GM23338 (cell line): Measurements from ENCODE around the gene TIGD7. TPM values are rescaled to one million over a fixed set of nuclear protein-coding genes. Genes with fewer than 3 reads are reported as not detected.

ENCODE experiments used
- ATAC-seq: fragments of 200-7000 bp; cut with Tn5 transposase; 3 replicates; pipeline ENCODE4 v1.9.1; 2020
- DNase-seq: peaks from one replicate; pipeline ENCODE4 v3.0.0-alpha.2; 2015; ENCODE audit warnings: low spot score
- H2AFZ ChIP-seq: fragments of 200-600 bp; sonication (generic); 2 replicates; pipeline ENCODE4 v1.8.0; 2016; ENCODE audit warnings: antibody characterized with exemption, mild to moderate bottlenecking, moderate library complexity
- H3F3A ChIP-seq: fragments of 200-600 bp; sonication (generic); replicated peaks from 2 replicates; pipeline ENCODE4 v1.8.0; 2017; ENCODE audit warnings: antibody characterized with exemption, mixed run types, low read depth
- H3K27ac ChIP-seq: fragments of 200-600 bp; sonication (generic); 2 replicates; pipeline ENCODE4 v1.6.1; 2016; ENCODE audit warnings: low read depth
- H3K27me3 ChIP-seq: fragments of 200-600 bp; sonication (generic); 2 replicates; pipeline ENCODE4 v1.8.0; 2016; ENCODE audit warnings: mild to moderate bottlenecking, mixed run types, moderate library complexity; ENCODE audit not compliant: insufficient read depth
- H3K36me3 ChIP-seq: fragments of 200-600 bp; sonication (generic); 2 replicates; pipeline ENCODE4 v1.8.0; 2016; ENCODE audit warnings: mild to moderate bottlenecking; ENCODE audit not compliant: insufficient read depth
- H3K4me1 ChIP-seq: fragments of 200-600 bp; sonication (generic); 2 replicates; pipeline ENCODE4 v1.8.0; 2016; ENCODE audit warnings: mild to moderate bottlenecking, moderate library complexity; ENCODE audit not compliant: insufficient read depth
- H3K4me2 ChIP-seq: fragments of 200-600 bp; sonication (generic); 2 replicates; pipeline ENCODE4 v1.7.1; 2017; ENCODE audit warnings: mixed run types
- H3K4me3 ChIP-seq: fragments of 200-600 bp; sonication (generic); 2 replicates; pipeline ENCODE4 v1.6.1; 2016; ENCODE audit warnings: mixed run types
- H3K79me2 ChIP-seq: fragments of 200-600 bp; sonication (generic); replicated peaks from 2 replicates; pipeline ENCODE4 v1.8.0; 2017; ENCODE audit warnings: mild to moderate bottlenecking; ENCODE audit not compliant: insufficient read depth
- H3K9me2 ChIP-seq: fragments of 200-600 bp; sonication (generic); 2 replicates; pipeline ENCODE4 v1.8.0; 2017; ENCODE audit not compliant: insufficient read depth
- H4K20me1 ChIP-seq: fragments of 200-600 bp; sonication (generic); replicated peaks from 2 replicates; pipeline ENCODE4 v1.8.0; 2017; ENCODE audit warnings: mild to moderate bottlenecking; ENCODE audit not compliant: insufficient read depth
- H3K27ac Mint-ChIP-seq: 2 replicates; pipeline ENCODE4 v1.8.0; 2020; ENCODE audit warnings: inconsistent platforms, mild to moderate bottlenecking, moderate library complexity, mixed read lengths
- H3K27me3 Mint-ChIP-seq: 3 replicates; pipeline ENCODE4 v1.8.0; 2022; ENCODE audit warnings: low read depth, mild to moderate bottlenecking, moderate library complexity, mixed read lengths, inconsistent platforms; ENCODE audit not compliant: insufficient read depth, poor library complexity
- H3K36me3 Mint-ChIP-seq: 3 replicates; pipeline ENCODE4 v1.8.0; 2021; ENCODE audit warnings: low read depth, mild to moderate bottlenecking, inconsistent platforms, moderate library complexity, mixed read lengths
- H3K4me1 Mint-ChIP-seq: 3 replicates; pipeline ENCODE4 v1.8.0; 2020; ENCODE audit warnings: mild to moderate bottlenecking, inconsistent platforms, mixed read lengths
- H3K4me3 Mint-ChIP-seq: 3 replicates; pipeline ENCODE4 v1.8.0; 2021; ENCODE audit warnings: moderate library complexity, mild to moderate bottlenecking, inconsistent platforms, mixed read lengths
- H3K9me3 Mint-ChIP-seq: 3 replicates; pipeline ENCODE4 v1.8.0; 2020; ENCODE audit warnings: moderate library complexity, mild to moderate bottlenecking, inconsistent platforms, mixed read lengths
- CTCF ChIP-seq, 2 experiments: fragments of 200-600 bp in 1 of 2; sonication (generic) in 1 of 2; conservative IDR thresholded peaks; 2 replicates each; pipeline versions ENCODE4 v1.5.1 to v1.6.1; 2016 to 2017; ENCODE audit warnings: antibody characterized with exemption in 2 of 2, low read depth in 2 of 2, mild to moderate bottlenecking in 2 of 2, moderate library complexity in 1 of 2
- EZH2 ChIP-seq: fragments of 200-600 bp; sonication (generic); IDR thresholded peaks from one replicate; pipeline ENCODE4 v1.8.0; 2017; ENCODE audit warnings: antibody characterized with exemption, mild to moderate bottlenecking, low read depth; ENCODE audit not compliant: unreplicated experiment
- JUNB ChIP-seq: IDR thresholded peaks from one replicate; pipeline ENCODE4 v1.6.1; 2016; ENCODE audit warnings: antibody characterized with exemption; ENCODE audit not compliant: unreplicated experiment
- NANOG ChIP-seq: IDR thresholded peaks from 2 replicates; pipeline ENCODE4 v1.6.1; 2016; ENCODE audit warnings: antibody characterized with exemption, borderline replicate concordance
- STAT1 ChIP-seq: IDR thresholded peaks from one replicate; pipeline ENCODE4 v1.6.1; 2016; ENCODE audit warnings: antibody characterized with exemption; ENCODE audit not compliant: unreplicated experiment
- ZNF114 ChIP-seq: fragments of 250-450 bp; sonication (Bioruptor Pico); IDR thresholded peaks from 2 replicates; pipeline ENCODE4 v1.5.0; 2020; ENCODE audit warnings: mild to moderate bottlenecking, moderate library complexity
- ZNF462 ChIP-seq: fragments of 250-450 bp; sonication (Bioruptor Pico); IDR thresholded peaks from 2 replicates; pipeline ENCODE4 v1.5.0; 2020; ENCODE audit warnings: mild to moderate bottlenecking, moderate library complexity
- polyA plus RNA-seq: library from polyadenylated mRNA; unstranded; fragments of >200 nt; fragmentation: Nextera tagmentation; extraction: Ambion mirVana; gene quantifications from 2 replicates; pipeline ENCODE4 v1.2.1, GENCODE V29; 2016
- total RNA-seq: library from RNA; depleted of rRNA; stranded (reverse); fragments of >200 nt; shearing (Covaris generic); gene quantifications from 2 replicates; pipeline ENCODE4 v1.2.3, GENCODE V29; 2014

TIGD7 gene
- total and polyA plus RNA-seq, 2 experiments from 2014 or later, result 3.9 to 8.0 TPM

GRCh38 chr16:3317315-3317999 lies 12.2 kb upstream of the TIGD7 start (continued):
- TF ChIP-seq EZH2 (no peak), JUNB (no peak), NANOG (no peak), STAT1 (no peak), ZNF462 (CRISPR knock-in tag) (no peak), CTCF (conservative IDR thresholded peaks at IDR 0.05; ENCODE audit: low read depth in 2 of 2) (no peak)

GRCh38 chr16:3311496-3311895 lies 6.3 kb upstream of the TIGD7 start:
- Histone ChIP-seq H3K4me2 (no peak overlapping the region), H3K9me2 (peaks cover 19% of the 10 kb centered on the region), H3F3A (no peaks in the 10 kb centered on the region), H3K4me1 (no peaks in the 10 kb centered on the region; the same call in 1 of the 2 replicates), H3K4me3 (no peak overlapping the region), H3K36me3 (peaks cover 75% of the 10 kb centered on the region), H3K27ac (no peak overlapping the region), H3K79me2 (peaks cover 19% of the 10 kb centered on the region), H4K20me1 (no peaks in the 10 kb centered on the region), H2AFZ (no peak overlapping the region), H3K27me3 (no peaks in the 10 kb centered on the region)
- Mint-ChIP-seq H3K4me1 (no peaks in the 10 kb centered on the region), H3K27ac (no peak overlapping the region), H3K4me3 (no peak overlapping the region), H3K36me3 (peaks cover 100% of the 10 kb centered on the region), H3K9me3 (peaks cover 98% of the 10 kb centered on the region), H3K27me3 (peaks cover 5% of the 10 kb centered on the region)
- no peak for ATAC-seq
- no peak for DNase-seq
- no peak for TF ChIP-seq ZNF114 (CRISPR knock-in tag)
- TF ChIP-seq ZNF462 (CRISPR knock-in tag), result no peak
- no peak for TF ChIP-seq EZH2
